GM10266 (cell line): ENCODE results near the gene CREB1.
"Not testable (repeated sequence)": the region's sequence is repeated elsewhere in the genome, so short reads cannot be mapped to it uniquely, and the experiment has no call there.

Experiments used
- DNase-seq: peaks from one replicate; pipeline ENCODE4 v3.0.0; 2012; ENCODE audit errors: extremely low spot score
- TF ChIP-seq, protein P1 (sequence below): IDR thresholded peaks from 2 replicates; pipeline ENCODE4 v1.5.1; 2012; ENCODE audit warnings: mild to moderate bottlenecking, low read depth; ENCODE audit not compliant: control insufficient read depth, insufficient read depth; ENCODE audit errors: missing control alignments

The CREB1 gene

GRCh38 chr2:207635468-207636200 lies 105.9 kb downstream of the CREB1 start:
- DNase-seq, result no peak
- TF ChIP-seq, protein P1, sequence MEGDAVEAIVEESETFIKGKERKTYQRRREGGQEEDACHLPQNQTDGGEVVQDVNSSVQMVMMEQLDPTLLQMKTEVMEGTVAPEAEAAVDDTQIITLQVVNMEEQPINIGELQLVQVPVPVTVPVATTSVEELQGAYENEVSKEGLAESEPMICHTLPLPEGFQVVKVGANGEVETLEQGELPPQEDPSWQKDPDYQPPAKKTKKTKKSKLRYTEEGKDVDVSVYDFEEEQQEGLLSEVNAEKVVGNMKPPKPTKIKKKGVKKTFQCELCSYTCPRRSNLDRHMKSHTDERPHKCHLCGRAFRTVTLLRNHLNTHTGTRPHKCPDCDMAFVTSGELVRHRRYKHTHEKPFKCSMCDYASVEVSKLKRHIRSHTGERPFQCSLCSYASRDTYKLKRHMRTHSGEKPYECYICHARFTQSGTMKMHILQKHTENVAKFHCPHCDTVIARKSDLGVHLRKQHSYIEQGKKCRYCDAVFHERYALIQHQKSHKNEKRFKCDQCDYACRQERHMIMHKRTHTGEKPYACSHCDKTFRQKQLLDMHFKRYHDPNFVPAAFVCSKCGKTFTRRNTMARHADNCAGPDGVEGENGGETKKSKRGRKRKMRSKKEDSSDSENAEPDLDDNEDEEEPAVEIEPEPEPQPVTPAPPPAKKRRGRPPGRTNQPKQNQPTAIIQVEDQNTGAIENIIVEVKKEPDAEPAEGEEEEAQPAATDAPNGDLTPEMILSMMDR, result no peak

DNA sequence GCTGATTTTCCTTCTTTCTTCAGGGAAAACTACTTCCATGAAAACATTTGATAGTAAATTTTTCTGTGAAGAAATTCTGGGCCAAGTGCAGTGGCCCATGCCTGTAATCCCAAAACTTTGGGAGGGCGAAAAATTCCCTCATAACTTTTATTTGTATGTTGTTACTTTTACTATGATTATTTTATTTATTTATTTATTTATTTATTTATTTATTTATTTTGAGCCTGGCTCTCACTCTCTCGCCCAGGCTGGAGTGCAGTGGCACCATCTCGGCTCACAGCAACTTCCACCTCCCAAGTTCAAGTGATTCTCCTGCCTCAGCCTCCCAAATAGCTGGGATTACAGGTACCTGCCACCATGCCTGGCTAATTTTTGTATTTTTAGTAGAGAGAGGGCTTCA lies 109.5 kb downstream of the CREB1 start:
- DNase-seq, result not testable (repeated sequence)

- DNase-seq, result no peak
Observed at GRCh38 chr2:207640160-207640559, 110.4 kb downstream of the CREB1 start.

GRCh38 chr2:207640661-207641060 lies 110.9 kb downstream of the CREB1 start:
- no peak for DNase-seq

More at GRCh38 chr2:207640160-207640559, 110.4 kb downstream of the CREB1 start:
- TF ChIP-seq, protein P1, result no peak

DNA sequence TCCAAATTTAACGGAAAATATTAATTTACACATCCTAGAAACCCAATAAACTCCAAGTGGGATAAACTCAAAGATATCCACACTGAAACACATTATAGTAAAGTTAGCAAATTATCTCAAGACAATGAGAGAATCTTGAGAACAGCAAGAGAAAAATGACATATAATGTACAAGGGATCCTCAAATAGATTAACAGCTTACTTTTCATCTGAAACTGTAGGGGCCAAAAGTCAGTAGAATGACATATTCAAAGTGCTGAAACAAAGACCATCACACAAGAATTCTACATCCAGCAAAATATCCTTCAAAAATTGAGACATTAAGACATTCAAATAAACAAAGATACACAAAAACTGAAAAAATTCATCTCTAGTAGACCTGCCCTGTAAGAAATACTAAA lies 114.1 kb downstream of the CREB1 start:
- no peak for DNase-seq
- TF ChIP-seq, protein P1, result no peak

More at GRCh38 chr2:207640661-207641060, 110.9 kb downstream of the CREB1 start:
- TF ChIP-seq, protein P1, result no peak

GRCh38 chr2:207646582-207646981 lies 116.8 kb downstream of the CREB1 start:
- not testable (repeated sequence) for DNase-seq
